Mesodermal cell (in vitro differentiated cells): ENCODE data around the gene ETS2.

Experiments used
- H3K27ac ChIP-seq: 2 replicates; pipeline ENCODE4 v1.7.0; 2013; ENCODE audit warnings: mild to moderate bottlenecking, low read depth, low read length, moderate library complexity; ENCODE audit not compliant: severe bottlenecking
- H3K36me3 ChIP-seq: 2 replicates; pipeline ENCODE4 v1.7.1; 2013; ENCODE audit warnings: mild to moderate bottlenecking, low read length, moderate library complexity; ENCODE audit not compliant: control insufficient read depth, insufficient read depth
- H3K4me1 ChIP-seq: one replicate; pipeline ENCODE4 v1.7.1; 2013; ENCODE audit warnings: mild to moderate bottlenecking, low read length; ENCODE audit not compliant: insufficient read depth, control insufficient read depth, poor library complexity, severe bottlenecking
- H3K4me3 ChIP-seq: 2 replicates; pipeline ENCODE4 v1.7.0; 2013; ENCODE audit warnings: low read length, control low read depth, mild to moderate bottlenecking; ENCODE audit not compliant: insufficient read depth, poor library complexity, severe bottlenecking; ENCODE audit errors: extremely low read depth
- H3K9me3 ChIP-seq: 2 replicates; pipeline ENCODE4 v1.7.1; 2013; ENCODE audit warnings: mild to moderate bottlenecking, low read length, moderate library complexity; ENCODE audit not compliant: control insufficient read depth
- WGBS, 2 experiments: methylation state at CpG; one replicate each; pipeline ENCODE4 v1.1.5; 2013; ENCODE audit warnings: missing lambda C conversion rate in 2 of 2; ENCODE audit not compliant: insufficient coverage in 2 of 2; 5-methylcytosine and 5-hydroxymethylcytosine counted together

Gene ETS2

GRCh38 chr21:38869196-38869595 lies 63.5 kb downstream of the ETS2 start:
- H3K27ac ChIP-seq: no peak overlapping the region
- no peaks in the 10 kb centered on the region for H3K9me3 ChIP-seq
- H3K4me3 ChIP-seq: no peak overlapping the region
- no peaks in the 10 kb centered on the region for H3K4me1 ChIP-seq
- WGBS, 2 experiments: 92 to 96% methylated on average over 2 to 3 of the region's 3 CpGs
- H3K36me3 ChIP-seq: no peaks in the 10 kb centered on the region

GRCh38 chr21:38869946-38870345 lies 64.2 kb downstream of the ETS2 start:
- 69 to 75% methylated on average over 2 of the region's 3 CpGs for WGBS, 2 experiments
- H3K27ac ChIP-seq: no peak overlapping the region

More at GRCh38 chr21:38869946-38870345, 64.2 kb downstream of the ETS2 start:
- Histone ChIP-seq H3K4me1 (no peaks in the 10 kb centered on the region), H3K36me3 (no peaks in the 10 kb centered on the region), H3K4me3 (no peak overlapping the region), H3K9me3 (no peaks in the 10 kb centered on the region)
